Mesothelial cell of epicardium (in vitro differentiated cells): ENCODE measurements around the gene WDR7. TPM values are rescaled to one million over a fixed set of nuclear protein-coding genes. Genes with fewer than 3 reads are reported as not detected.

ENCODE experiments used
- DNase-seq, 2 experiments: peaks; one replicate each; pipeline ENCODE4 v3.0.0; 2021; ENCODE audit warnings: low spot score in 2 of 2; ENCODE audit not compliant: unreplicated experiment in 2 of 2
- H3K27ac Mint-ChIP-seq: 2 replicates; pipeline ENCODE4 v1.8.0; 2021; ENCODE audit warnings: mixed read lengths
- H3K27me3 Mint-ChIP-seq: 2 replicates; pipeline ENCODE4 v1.8.0; 2021; ENCODE audit warnings: low read depth, mixed read lengths
- H3K36me3 Mint-ChIP-seq: 2 replicates; pipeline ENCODE4 v1.8.0; 2021; ENCODE audit warnings: mixed read lengths
- H3K4me1 Mint-ChIP-seq: 2 replicates; pipeline ENCODE4 v1.8.0; 2021; ENCODE audit warnings: mixed read lengths
- H3K4me3 Mint-ChIP-seq: 2 replicates; pipeline ENCODE4 v1.8.0; 2021; ENCODE audit warnings: mild to moderate bottlenecking, moderate library complexity, mixed read lengths
- H3K9me3 Mint-ChIP-seq: 2 replicates; pipeline ENCODE4 v1.8.0; 2021; ENCODE audit warnings: mixed read lengths
- total RNA-seq: library from RNA; stranded (reverse); gene quantifications from 3 replicates; pipeline ENCODE4 v1.2.1, GENCODE V29; 2021
- TF ChIP-seq, protein P1 (sequence below): fragments of 200-600 bp; sonication (generic); IDR thresholded peaks from one replicate; pipeline ENCODE4 v1.5.0; 2021; ENCODE audit warnings: antibody characterized with exemption; ENCODE audit not compliant: unreplicated experiment

WDR7 gene
- total RNA-seq, 1 donor from 2014 or later: 28.0 TPM

DNA sequence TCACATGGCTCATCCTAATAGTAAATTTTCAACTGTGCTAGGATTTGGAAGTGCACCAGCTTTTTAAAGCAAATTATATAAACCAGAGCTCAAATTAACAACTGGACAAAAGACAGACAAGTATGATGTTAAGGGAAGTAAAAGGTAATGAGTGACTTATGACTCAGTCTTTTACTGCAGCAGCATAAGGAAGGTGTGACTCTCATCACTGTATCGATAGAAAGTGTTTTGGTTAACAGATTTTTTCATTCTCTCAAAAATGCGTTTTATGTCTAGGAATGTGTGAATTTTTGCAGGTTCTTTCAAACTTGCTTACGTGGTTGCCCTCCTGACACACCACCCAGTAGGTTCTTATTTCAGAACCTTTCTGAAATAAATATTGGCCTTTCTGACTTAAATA is 251.5 kb downstream of the WDR7 start:
- TF ChIP-seq, protein P1, sequence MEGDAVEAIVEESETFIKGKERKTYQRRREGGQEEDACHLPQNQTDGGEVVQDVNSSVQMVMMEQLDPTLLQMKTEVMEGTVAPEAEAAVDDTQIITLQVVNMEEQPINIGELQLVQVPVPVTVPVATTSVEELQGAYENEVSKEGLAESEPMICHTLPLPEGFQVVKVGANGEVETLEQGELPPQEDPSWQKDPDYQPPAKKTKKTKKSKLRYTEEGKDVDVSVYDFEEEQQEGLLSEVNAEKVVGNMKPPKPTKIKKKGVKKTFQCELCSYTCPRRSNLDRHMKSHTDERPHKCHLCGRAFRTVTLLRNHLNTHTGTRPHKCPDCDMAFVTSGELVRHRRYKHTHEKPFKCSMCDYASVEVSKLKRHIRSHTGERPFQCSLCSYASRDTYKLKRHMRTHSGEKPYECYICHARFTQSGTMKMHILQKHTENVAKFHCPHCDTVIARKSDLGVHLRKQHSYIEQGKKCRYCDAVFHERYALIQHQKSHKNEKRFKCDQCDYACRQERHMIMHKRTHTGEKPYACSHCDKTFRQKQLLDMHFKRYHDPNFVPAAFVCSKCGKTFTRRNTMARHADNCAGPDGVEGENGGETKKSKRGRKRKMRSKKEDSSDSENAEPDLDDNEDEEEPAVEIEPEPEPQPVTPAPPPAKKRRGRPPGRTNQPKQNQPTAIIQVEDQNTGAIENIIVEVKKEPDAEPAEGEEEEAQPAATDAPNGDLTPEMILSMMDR: no peak
- Mint-ChIP-seq H3K36me3 (no peaks in the 10 kb centered on the region), H3K4me3 (no peak overlapping the region), H3K27me3 (no peaks in the 10 kb centered on the region), H3K27ac (no peak overlapping the region), H3K4me1 (no peaks in the 10 kb centered on the region), H3K9me3 (no peaks in the 10 kb centered on the region)
- DNase-seq: no peak

DNA sequence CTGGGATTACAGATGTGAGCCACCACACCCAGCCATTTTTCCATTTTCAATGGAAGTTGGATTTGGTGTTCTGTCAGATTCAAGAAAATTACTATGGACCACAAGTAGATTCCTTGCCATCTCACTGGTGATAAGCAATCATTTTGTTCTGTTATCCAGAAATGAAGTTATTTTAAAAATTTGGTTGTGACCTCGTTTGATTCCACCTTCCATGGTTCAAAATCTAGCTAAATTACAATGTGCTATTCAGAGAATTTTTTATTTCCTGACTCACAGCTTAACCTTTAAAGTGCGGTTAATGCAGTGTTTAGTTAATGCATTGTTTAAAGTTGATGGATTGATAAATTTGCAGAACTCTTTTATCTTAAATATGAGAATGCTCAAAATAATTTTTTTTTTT is 252.5 kb downstream of the WDR7 start:
- Mint-ChIP-seq H3K27ac (no peak overlapping the region), H3K27me3 (no peaks in the 10 kb centered on the region), H3K9me3 (no peaks in the 10 kb centered on the region), H3K4me3 (no peak overlapping the region), H3K4me1 (no peaks in the 10 kb centered on the region), H3K36me3 (no peaks in the 10 kb centered on the region)
- no peak for DNase-seq
- TF ChIP-seq, protein P1: no peak

DNA sequence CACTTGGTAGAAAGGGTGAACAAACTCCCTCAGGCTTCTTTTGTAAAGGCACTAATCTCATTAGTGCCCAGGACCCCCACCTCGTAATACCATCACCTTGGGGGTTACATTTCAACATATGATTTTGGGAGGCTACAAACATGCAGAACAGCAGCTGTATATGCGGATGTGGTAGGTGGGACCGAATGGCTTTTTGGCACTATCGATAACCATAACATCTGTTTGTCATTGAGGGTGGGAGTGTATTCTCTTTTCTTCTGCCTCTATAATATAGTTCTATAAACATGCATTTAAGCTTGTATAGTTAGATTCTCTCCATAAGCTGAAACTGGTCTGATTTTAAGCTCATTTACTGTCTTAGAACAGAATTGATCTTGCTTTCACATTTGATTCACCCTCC is 256.6 kb downstream of the WDR7 start:
- DNase-seq: no peak
- Mint-ChIP-seq H3K4me3 (no peak overlapping the region), H3K9me3 (no peaks in the 10 kb centered on the region), H3K27me3 (no peaks in the 10 kb centered on the region), H3K4me1 (no peaks in the 10 kb centered on the region), H3K36me3 (no peaks in the 10 kb centered on the region), H3K27ac (no peak overlapping the region)
- TF ChIP-seq, protein P1: no peak

DNA sequence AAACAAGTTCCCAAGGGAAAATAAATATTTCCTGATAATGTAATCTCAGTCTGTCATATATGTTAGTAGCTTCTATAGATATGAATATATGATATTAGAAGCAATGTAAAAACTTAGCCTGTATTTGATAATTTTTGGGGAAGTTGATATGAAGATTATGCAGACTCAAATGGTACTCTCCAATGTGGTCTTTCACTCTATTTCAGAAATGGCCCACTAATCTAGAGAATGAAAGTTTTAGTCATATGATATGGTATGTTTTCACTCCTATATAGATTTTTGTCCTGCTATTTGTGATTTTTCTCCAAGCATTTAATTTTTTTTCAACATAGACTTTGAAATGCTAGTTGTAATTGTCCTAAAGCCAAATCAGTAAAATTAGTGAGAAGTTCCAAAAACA is 259.1 kb downstream of the WDR7 start:
- no peak for DNase-seq
- no peaks in the 10 kb centered on the region for H3K27me3 Mint-ChIP-seq
- H3K4me1 Mint-ChIP-seq: no peaks in the 10 kb centered on the region
- H3K36me3 Mint-ChIP-seq: no peaks in the 10 kb centered on the region
- TF ChIP-seq, protein P1: no peak
- no peak overlapping the region for H3K27ac Mint-ChIP-seq
- no peaks in the 10 kb centered on the region for H3K9me3 Mint-ChIP-seq
- H3K4me3 Mint-ChIP-seq: no peak overlapping the region

DNA sequence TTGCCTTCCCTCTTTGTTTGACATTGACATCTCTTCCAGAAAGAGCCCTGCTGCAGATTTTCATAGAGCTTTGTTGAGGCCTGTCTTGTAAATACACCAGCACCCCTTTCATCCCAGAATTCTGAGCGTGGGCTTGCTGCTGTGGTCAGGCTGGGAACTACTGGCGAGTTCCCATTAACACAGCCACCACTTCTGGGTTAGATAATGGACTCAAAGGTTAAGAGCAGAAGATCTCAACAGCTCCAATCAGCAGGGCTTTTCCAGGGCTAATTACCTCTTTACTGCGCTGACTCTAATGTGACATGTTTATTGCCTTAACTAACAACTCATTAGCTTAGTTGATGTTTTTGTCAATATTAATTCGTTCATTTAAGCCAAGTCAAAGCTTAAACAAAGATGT is 259.8 kb downstream of the WDR7 start:
- no peak for DNase-seq
- no peak overlapping the region for H3K27ac Mint-ChIP-seq
- no peak overlapping the region for H3K4me3 Mint-ChIP-seq
- no peaks in the 10 kb centered on the region for H3K36me3 Mint-ChIP-seq
- H3K4me1 Mint-ChIP-seq: no peaks in the 10 kb centered on the region
- TF ChIP-seq, protein P1: no peak
- no peaks in the 10 kb centered on the region for H3K27me3 Mint-ChIP-seq
- H3K9me3 Mint-ChIP-seq: no peaks in the 10 kb centered on the region

DNA sequence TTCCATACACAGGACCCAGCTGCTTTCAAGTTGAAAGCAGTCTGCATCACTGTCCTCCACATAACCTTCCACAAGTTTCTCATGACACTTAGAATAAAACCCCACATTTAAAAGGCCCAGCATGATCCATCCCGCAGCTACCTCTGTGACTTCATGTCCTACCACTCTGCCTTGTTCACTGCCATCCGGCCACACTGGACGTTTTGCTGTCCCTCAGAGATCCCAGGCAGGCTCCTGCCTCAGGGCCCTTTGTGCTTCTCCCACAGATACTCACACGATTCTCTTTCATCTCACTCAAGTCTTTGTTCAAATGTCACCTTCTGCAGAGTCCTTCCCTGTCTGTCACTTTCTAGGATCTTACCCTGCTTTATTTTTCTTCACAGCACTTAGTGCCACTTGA is 262.8 kb downstream of the WDR7 start:
- DNase-seq: no peak
- H3K27me3 Mint-ChIP-seq: no peaks in the 10 kb centered on the region
- H3K4me3 Mint-ChIP-seq: no peak overlapping the region
- no peaks in the 10 kb centered on the region for H3K36me3 Mint-ChIP-seq
- no peaks in the 10 kb centered on the region for H3K9me3 Mint-ChIP-seq
- no peaks in the 10 kb centered on the region for H3K4me1 Mint-ChIP-seq
- H3K27ac Mint-ChIP-seq: no peak overlapping the region
- TF ChIP-seq, protein P1: no peak
